NCI-H446 (cell line): ENCODE results near the gene SLC38A1.
A peak's percentile ranks its signal among the peaks of the same experiment; 100 is the strongest.

Experiments used
- DNase-seq, 2 experiments: peaks; one replicate each; lab custom pipeline; 2025; lab: John Stamatoyannopoulos, UW

Gene SLC38A1

DNA sequence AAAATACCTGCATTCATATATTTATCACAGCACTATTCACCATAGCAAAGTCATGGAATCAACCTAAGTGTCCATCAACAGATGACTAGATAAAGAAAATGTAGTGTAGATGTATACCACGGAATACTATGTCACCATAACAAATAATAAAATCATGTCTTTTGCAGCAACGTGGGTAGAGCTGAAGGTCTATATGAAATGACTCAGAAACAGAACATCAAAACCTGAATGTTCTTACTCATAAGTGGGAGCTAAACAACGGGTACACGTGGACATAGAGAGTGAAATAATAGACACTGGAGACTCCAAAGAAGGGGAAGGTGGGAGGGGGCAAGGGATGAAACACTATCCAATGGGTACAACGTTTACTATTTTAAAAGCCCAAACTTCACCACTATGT lies 37.9 kb downstream of the SLC38A1 start:
- DNase-seq: no peak

DNA sequence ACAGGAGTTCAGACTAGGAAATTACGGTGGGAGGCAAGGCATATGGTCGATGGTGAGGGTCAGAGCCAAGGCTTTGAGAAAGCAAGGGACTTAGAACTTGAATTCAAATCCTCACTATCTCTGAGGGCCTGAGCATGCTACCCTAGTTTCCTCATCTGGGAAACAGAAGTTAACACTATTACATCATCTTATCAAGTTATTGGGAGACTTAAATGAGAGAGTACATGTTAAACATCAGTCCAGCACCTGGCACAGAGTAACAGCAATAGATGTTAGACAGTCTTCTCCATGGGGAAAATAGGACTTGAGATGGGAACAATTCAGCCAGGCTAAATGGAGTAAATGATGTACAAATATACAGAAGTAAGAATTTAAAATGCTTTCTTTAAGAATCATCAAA lies 38.5 kb downstream of the SLC38A1 start:
- no peak for DNase-seq

DNA sequence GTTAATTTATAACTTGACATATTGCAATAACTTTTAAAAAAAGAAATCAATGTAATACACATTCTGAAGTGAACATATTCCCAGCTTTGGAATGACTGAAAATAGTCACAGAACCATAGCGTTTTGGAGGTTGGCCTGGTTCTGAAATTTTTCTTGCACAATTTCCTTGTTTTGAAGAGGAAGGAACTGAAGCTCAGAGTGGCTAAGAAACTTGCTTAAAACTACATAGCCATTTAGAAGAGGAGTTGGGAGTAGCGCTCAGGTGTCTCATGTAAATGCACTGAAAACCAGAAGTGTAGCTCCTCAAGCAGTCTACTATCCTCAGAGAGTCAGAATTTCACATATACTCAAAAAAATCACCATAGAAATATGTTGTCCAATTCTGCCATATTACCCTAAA lies 41.2 kb downstream of the SLC38A1 start:
- no peak for DNase-seq

DNA sequence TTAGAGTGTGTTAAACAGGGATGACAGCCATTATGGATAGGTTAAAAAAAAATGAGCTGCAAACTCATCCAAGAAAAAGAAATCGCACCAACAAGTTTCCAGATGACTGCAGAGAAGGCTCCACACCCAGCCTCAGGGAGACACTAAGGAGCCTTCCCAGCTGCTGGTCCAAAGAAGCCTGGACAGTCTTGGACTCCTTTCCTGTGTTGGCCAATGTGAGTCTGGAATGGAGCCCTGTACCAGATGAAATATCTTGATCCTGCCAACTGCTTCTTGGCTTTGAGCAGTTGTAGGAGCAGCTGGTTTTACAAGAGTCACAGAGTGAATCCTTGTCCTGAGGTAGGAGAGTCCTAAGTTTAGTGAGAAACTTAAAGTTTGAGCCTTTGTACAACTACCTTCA lies 44.5 kb downstream of the SLC38A1 start:
- DNase-seq: peak; percentile 62 to 88

DNA sequence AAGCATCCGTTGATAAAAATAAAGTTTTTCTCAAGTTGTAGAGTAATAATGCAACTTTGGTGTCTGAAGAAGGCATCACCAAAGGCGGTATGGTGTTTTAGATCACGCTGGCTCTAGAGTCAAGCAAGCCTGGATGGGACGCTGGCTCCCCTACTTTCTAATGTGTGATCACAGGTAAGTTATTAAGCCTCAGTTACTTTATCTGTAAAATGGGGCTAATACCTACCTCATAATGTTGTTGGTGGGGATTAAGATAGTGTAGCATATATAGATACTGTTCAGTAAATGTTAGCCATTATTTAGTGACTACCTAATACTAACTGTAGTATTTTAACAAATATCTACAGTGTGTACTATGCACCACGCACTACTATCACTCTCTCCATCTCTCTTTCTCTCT lies 45.8 kb downstream of the SLC38A1 start:
- DNase-seq: no peak

DNA sequence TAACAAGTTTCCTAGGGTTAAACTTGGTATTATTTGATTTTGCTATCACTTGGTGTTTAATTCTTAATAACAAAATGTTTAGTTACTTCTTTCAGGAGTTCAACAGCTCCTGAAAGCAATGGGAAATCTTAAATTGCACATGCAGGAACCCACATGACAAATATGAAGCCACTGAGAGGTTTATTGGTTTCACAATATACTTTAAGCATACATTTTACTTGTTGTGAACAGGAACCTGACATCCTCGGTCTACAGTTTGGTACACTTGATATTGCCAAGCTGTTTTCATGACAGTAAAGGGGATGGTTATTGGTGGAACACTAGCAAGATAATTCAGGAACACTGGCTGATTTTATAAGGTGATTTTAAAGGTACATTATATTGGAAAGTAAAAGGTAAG lies 46.2 kb downstream of the SLC38A1 start:
- DNase-seq: no peak

DNA sequence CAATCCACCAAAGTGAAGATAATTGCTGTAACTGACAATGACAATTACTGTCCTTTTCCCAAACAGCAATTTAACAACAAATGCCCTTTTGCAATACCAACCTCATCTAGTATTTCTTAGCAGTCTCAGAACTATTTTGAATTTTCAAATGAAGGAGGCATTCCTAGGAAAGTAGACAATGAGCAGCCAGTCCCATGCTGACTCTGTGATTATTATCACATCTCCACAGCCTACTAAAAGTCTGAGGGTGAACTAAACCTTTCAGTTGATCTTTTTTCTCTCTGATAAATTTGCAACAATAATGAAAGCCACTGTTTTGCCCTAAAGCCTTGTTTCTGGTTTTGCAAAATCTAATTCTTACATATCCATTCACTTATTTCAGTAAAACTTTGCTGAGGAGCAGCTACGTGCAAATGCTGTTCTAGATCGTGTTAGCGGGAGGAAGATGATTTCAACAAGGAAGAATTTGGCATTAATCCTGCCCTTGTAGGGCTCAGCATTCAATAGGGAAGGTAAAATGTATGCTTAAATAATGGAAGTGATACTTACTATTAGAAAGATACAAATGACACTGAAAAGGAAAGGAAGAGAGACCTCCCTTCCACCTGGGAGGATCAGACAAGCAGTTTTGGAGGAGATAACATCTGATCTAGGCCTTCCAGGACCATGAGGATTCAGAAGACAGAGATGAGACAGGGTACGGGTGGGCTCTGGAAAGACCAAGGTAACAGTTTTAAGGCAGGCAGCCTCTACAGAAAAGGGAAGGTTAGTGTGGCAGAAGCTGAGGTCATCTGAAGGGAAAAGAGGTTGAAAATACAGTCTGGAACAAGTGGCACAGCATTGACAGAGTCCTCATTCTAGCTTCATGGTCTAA lies 47.4 kb downstream of the SLC38A1 start:
- DNase-seq: no peak

DNA sequence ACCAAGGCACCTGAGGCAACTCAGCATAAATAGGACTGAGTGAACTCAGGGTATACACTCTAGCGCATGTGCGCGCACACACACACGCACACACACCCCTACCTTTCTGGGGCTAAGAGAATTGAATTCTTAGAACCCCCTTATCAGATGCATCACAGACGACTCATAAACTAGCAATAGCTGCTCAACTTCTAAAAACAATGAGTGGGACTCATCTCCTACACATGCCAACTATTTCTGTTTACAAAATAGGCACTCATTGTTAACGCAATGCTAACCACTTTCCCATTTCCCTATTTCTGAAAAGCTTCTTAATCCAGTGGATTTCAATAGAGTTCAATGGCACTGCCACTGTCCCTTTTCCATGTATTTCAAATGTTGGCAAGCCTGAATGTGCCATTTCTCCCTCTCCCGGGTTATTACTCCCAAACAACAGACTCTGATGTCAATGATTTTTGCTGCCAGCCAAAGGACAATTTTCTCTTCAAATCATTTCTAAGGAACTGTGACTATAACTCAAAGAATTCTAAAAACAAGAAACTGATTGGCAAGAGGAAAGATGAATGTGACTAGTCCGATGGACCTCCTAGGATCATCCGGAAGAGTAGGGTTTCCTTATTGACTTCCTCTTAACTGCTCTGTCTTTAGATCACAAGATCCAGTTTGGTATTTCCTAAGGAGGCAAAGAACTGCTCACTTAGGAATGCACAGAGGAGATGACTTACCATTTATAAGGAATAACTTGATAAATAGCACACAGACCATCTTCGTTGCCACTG lies 48.8 kb downstream of the SLC38A1 start:
- DNase-seq: no peak

DNA sequence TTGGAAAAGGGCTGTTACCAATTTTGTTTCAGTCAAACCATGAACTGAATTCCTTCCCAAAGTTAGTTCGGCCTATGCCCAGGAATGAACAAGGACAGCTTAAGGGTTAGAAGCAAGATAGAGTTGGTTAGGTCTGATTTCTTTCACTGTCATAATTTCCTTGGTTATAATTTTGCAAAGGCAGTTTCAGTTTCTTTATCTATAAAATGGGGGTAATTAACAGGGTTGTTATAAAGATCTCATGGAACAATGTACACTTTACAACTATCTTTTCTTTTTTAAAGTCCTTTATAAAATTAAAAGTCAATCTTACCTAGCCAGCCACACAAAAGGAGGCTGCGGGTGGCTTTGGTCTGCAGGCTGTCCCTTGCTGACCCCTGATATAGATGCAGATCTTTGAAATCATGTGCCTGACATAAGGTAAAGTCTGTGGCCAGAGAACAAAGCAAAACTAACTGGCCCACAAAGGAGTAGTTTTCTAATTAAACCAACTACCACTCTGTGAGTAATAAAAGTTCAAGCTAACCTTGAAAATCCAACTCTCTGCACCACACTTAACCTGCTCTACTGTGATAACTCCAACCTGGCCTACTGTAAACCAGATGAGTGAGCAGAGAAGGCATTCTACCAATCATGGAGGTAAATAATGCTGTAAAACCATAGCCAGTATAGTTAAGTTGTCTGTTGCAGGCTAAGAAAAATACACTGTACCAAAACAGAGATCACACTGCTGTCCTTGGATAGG lies 49.5 kb downstream of the SLC38A1 start:
- no peak for DNase-seq

DNA sequence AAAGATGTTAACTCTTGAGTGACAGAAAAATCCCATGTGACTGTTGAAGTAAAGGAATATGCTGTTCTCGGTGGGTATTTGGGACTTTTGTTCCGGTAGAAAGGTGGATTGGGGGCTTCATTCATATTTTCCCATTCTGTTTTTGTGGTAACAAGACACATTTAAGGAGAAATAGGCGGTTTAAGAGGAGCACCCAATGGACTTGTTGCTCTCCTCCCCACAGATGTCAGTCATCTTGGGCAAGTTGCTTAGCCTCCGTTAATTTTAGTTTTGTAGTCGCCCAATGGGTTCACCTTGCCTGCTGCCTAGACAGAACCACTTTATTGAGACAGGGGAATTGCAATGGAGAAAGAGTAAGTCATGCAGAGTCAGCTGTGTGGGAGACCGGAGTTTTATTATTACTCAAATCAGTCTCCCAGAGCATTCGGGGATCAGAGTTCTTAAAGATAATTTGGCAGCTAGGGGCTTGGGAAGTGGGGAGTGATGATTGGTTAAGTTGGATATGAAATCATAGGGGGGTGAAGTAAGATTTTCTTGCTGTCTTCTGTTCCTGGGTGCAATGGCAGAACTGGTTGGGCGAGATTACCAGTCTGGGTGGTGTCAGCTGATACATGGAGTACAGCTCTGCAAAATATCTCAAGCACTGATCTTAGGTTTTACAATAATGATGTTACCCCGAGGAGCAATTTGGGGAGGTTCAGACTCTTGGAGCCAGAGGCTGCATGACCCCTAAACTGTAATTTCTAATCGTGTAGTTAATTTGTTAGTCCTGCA lies 50.3 kb downstream of the SLC38A1 start:
- DNase-seq: no peak

DNA sequence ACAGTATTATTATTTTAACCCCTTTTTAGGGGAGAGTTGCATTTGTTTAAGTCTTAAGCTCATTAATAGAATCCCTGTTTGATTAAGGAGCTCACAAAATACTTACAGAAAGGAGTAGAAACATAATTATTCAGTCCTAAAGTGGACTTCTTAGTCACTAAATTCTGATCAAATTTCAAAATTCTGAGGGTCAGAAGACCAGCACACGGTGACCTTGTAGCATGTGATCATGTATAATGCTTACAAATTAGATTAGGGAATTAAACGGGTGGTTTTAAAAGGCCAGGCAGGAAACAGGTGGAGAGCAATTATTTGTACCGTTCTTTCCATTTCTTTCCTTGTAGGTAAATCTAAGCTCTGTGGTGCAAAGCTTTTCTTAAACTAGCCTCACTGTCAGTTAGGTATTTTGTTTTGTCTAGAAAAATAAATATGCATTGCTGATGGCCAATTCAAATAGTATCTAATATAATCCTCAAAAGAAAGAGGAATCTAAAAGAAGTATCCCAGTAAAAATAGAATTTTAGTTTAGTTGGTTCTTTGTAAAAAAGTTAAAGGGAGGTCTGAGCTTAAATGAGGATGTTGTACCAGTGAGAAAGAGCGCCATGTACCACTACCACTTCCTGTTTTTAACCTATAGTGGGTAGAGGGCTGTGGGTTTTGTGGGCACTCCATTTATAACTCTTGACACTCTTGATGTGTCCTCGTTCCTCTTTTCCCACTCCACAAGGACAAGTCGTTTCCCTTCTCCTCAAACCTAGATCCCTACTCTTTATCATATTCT lies 51.1 kb downstream of the SLC38A1 start:
- no peak for DNase-seq

DNA sequence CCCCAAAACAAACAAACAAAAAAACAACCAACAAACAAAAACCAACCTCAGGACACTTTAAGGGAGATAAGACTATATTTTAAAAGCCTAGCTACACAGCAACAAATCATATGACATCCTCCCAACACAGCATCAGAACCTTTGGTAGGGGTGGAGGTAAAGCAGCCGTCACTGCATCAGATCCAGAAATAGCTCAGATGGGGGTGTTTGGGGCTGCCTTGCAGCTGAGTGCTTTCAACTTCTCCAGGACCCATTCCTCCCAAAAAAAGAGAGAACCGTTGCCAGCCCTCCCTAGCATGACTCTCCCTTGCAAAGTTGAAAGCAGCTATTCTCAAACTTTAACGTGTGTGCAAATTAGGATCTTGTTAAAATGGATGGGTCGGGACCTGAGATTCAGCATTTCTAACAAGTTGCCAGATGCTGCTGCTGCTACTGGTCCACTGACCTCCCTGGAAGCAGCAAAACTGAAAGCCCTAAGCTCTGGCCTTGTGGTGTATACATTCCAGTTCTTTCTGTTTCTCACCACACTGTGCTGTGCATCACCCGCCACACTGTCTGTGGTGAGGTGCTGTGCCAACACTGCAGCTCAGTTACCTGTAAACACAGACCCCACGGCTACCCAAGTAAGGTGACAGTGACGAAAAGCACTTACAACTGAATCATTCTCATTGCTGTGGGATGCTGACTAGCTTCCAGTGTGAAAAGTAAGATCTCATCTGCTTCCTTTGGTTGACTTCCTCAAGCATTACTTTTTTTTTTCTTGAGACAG lies 54.0 kb downstream of the SLC38A1 start:
- no peak for DNase-seq

DNA sequence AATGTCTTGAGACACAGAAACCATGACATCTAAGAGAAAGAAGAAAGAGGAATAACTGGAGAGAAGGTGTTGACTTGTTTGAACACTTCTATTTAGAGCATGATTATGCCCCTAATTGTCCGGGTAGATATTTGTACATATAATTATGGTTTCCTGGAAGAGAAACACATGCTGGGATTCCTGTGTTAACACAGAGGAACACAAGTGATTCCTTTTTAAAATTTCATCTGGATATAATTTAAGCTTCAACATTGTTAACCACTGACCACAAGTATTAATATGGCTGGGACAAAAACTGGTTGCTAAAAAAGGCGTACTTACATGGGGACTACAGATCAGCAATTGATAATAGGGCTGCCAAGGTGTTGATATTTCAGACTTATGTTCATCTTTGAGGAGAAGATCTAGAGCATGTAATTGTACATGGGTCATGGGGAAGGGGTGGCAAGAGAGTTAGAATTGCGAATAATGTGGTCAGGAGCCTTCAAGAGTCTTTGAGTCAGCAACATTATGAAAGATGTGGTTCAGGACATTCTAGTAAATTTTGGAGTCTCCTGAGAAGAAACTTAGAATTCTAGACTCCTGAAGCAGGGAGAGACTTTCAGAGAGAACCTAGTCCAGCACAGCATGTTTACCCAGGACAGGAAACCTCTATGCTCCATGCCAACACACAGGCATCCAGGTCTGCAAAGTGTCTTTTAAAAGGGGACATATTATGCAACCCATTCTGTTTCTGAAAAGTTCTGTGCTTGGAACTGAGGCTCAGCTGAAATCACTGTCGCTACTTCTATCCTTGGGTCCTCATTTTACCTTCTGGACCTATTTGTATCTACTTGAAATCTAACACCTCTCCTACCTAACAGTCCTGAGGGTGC lies 56.5 kb downstream of the SLC38A1 start:
- no peak for DNase-seq

DNA sequence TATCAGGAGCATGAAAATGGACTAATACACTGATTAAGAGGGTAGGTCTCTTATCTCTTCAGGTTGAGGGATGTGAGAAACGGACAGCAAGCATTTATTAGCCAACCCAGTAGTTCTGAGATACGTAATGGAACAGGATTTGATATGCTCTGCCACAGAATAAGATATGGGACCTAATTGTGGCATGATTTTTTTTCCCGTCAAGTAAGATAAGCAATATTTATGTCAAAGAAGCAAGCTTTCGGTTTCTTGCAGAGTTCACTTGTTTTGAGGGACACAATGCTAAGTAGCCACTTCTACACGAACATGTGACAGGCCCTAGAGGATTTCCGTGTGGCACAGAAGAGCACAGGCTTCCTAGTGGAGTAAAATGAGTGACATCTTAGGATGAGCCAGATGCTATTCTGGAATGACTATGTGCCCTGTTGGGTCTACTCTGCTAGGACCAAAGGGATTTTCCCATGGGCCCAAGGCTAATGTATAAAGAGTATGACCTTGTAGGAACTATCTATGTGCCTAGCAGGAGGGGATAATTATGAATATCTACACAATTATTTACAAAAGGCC lies 57.9 kb downstream of the SLC38A1 start:
- no peak for DNase-seq

DNA sequence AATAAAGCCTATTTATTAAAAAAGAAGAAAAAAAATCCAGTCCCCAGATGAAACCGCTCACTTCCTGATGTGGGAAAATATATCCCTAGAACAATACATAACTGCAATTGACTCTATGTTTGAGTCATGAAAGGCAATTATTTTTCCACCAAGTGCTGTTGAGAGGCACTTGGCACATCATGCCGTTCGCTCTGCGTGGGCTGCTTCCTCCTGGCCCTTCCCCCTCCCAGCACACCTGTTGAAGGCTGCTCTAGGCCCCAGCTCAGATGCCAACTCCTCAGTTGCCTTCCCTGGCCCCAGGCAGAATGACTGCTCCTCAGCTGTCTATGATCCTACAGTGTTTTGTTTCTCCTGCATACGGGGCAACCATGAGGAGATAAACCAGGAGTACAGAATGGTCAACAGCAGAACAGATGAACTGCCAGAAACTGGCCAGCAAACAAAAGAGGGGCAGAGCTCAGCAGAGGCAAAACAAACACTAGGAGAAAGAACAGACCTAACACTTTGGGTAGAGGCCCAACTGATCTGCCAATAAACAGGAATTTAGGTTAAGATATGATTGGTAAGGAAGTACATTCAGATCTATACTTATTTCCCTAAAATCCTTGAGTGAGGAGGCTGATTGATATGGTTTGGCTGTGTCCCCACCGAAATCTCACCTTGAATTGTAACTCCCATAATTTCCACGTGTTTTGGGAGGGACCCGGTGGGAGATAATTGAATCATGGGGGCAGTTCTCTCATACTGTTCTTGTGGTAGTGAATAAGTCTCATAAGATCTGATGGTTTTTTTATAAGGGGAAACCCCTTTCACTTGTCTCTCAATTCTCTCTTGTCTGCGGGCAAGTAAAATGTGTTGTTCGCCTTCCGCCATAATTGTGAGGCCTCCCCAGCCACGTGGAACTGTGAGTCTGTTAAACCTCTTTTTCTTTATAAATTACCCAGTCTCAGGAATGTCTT lies 58.6 kb downstream of the SLC38A1 start:
- peak in 1 of 2 experiments; percentile 48 for DNase-seq

DNA sequence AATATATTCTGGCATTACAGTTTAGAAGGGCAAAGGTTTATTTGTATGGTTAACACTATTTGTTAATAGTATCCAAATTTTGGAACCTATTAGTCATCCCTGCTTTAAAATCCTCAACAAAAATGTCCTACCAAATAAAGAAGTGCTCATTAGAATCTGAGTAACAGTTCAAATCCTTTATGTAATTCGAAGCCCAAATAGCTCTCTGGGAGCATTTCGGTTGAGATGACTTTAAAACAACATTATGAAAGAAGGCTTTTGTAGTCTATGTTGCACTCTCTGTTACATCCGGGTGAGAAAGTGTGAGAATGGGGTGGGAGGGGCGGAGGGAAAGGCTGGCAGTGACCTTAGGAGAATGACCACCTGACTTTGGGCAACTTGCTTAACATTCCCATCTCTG lies 59.7 kb downstream of the SLC38A1 start:
- no peak for DNase-seq

DNA sequence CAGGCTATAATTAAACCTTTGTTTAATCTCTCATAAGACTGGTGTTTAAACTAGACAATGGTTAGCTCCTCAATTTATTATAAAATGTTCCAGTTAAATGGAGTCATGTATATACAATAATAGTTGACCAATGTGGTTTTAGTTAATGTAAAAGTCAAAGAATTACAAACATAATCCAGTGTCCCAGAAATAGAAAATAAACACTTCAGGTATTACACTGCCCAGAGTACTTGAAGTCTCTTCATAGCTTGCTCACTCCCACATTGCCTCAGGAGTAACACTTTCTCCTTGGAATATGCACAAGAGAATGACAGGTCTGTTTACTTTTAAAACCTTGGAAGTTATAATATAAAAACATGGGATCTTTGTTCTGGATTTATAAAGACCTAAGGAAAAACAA lies 60.5 kb downstream of the SLC38A1 start:
- DNase-seq: no peak

DNA sequence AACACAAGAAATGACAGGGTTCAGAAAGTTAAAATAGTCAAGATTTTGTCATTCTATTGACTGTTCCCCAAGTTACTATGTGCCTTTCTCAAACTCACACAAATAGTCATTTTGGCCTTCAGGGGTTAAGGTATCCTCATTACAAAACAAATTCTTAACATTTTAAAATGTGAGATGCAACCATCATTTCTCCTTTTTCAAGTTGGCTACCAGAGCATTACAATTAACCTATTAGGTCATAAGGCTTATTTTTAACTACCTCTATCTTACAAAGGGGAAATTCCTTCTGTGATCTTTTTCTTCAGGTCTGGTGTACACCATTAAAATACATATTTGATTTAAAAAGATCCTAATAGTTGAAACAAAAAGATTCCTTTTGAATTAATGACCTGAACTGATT lies 61.2 kb downstream of the SLC38A1 start:
- DNase-seq: no peak
